ENCODE results near the gene DHX58.

Gene DHX58

GRCh38 chr17:42136654-42137051 lies 24.1 kb upstream of the DHX58 start:
- Histone ChIP-seq H3K4me1 (ENCODE audit: control insufficient read depth, insufficient read depth, low read length) (peaks cover 10% of the 10 kb centered on the region), H3K4me3 (ENCODE audit: low read length) (peak overlapping the region; percentile 12), H3K36me3 (ENCODE audit: control insufficient read depth, insufficient read depth, low read length) (peaks cover 5% of the 10 kb centered on the region), H3K27me3 (ENCODE audit: control insufficient read depth, insufficient read depth, low read length) (no peaks in the 10 kb centered on the region), H3K9ac (ENCODE audit: low read length) (no peak overlapping the region), H3K27ac (ENCODE audit: low read depth, low read length) (no peak overlapping the region)

DNA sequence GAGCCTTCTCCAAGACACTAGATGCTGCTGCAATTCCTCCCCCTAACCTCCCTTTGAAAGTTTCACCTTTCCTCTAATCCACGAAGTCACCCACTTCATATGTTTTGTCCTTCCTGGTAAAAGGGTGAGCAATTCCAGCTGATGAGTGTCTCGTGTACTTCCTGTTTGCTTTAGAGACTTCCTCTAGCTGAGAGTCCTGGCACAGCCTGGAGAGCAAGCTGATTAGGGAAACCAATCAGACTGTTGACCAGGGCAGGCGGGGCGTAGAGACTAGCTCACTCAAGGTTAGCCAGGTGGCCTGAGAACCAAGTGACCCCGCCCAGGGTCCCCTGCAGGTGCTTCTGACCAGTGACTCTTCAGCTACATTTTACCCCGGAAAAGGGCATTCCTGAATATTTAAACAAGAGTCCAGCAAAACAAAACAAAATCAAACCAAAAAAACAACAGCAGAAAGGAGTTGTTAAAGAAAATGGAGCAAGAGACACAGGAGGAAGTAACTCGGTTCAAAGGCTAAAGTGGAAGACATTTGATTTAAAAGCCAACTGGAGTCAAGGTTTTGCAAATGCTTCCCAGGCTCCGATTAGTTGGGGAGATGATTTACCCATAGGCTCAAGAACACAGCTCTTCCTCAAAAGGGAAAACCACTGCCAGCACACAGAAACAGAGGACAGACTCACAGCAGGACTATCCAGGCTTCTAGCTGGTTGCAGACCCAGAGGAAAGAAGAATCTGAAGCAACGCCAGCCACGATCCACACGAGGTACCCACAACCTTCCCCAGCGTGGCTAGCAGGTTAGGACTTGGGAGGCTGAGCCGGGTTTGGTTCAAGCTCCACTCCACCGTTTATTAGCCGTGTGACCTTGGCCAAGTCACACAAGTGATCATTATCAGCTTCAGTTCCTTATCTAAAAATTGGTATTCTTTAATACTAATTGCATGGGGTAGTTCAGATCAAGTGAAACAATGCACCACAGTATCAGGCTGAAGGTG lies 23.4 kb upstream of the DHX58 start:
- Histone ChIP-seq H3K27me3 (ENCODE audit: control insufficient read depth, insufficient read depth, low read length) (no peaks in the 10 kb centered on the region), H3K36me3 (ENCODE audit: control insufficient read depth, insufficient read depth, low read length) (no peaks in the 10 kb centered on the region), H3K27ac (ENCODE audit: low read depth, low read length) (peak overlapping the region; percentile 6), H3K4me1 (ENCODE audit: control insufficient read depth, insufficient read depth, low read length) (peaks cover 10% of the 10 kb centered on the region), H3K4me3 (ENCODE audit: low read length) (peak overlapping the region; percentile 12), H3K9ac (ENCODE audit: low read length) (no peak overlapping the region)

- no peak overlapping the region for H3K9ac ChIP-seq (ENCODE audit: low read length)
- H3K4me3 ChIP-seq (ENCODE audit: low read length) = no peak overlapping the region
- H3K27me3 ChIP-seq (ENCODE audit: control insufficient read depth, insufficient read depth, low read length) = no peaks in the 10 kb centered on the region
- no peak overlapping the region for H3K27ac ChIP-seq (ENCODE audit: low read depth, low read length)
- H3K4me1 ChIP-seq (ENCODE audit: control insufficient read depth, insufficient read depth, low read length) = peaks cover 10% of the 10 kb centered on the region
- no peaks in the 10 kb centered on the region for H3K36me3 ChIP-seq (ENCODE audit: control insufficient read depth, insufficient read depth, low read length)
These were observed 22.6 kb upstream of the DHX58 start for GRCh38 chr17:42135151-42135550.

GRCh38 chr17:42133461-42134041 lies 21.0 kb upstream of the DHX58 start:
- H3K4me3 ChIP-seq (ENCODE audit: low read length) = no peak overlapping the region
- peaks cover 13% of the 10 kb centered on the region for H3K36me3 ChIP-seq (ENCODE audit: control insufficient read depth, insufficient read depth, low read length)
- H3K9ac ChIP-seq (ENCODE audit: low read length) = no peak overlapping the region
- H3K27me3 ChIP-seq (ENCODE audit: control insufficient read depth, insufficient read depth, low read length) = no peaks in the 10 kb centered on the region
- no peak overlapping the region for H3K27ac ChIP-seq (ENCODE audit: low read depth, low read length)
- H3K4me1 ChIP-seq (ENCODE audit: control insufficient read depth, insufficient read depth, low read length) = peaks cover 4% of the 10 kb centered on the region

GRCh38 chr17:42132941-42133340 lies 20.4 kb upstream of the DHX58 start:
- Histone ChIP-seq H3K27me3 (ENCODE audit: control insufficient read depth, insufficient read depth, low read length) (no peaks in the 10 kb centered on the region), H3K27ac (ENCODE audit: low read depth, low read length) (no peak overlapping the region), H3K9ac (ENCODE audit: low read length) (no peak overlapping the region), H3K4me1 (ENCODE audit: control insufficient read depth, insufficient read depth, low read length) (no peaks in the 10 kb centered on the region), H3K36me3 (ENCODE audit: control insufficient read depth, insufficient read depth, low read length) (peaks cover 15% of the 10 kb centered on the region), H3K4me3 (ENCODE audit: low read length) (no peak overlapping the region)

DNA sequence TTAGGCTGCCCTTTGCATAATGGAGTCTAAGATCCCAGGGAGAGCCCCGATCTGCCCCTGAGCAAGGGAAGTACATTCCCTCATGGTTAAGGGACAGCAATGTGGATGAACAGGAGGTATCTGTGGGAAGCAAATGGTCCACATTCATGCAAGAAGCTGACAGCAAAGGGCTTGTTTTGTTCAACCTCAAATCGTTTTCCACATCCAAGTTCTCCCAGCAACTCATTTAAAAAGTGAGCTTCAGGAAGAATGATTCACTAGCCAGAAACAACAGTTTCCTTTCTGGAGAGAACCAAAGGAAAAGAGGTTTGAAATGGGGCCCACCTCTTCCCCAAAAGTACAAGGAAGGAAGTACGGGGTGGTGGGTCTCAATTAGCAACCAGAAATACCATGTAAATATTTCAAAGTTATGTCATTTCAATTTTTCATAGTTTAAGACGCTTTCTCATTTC lies 19.5 kb upstream of the DHX58 start:
- Histone ChIP-seq H3K9ac (ENCODE audit: low read length) (no peak overlapping the region), H3K4me1 (ENCODE audit: control insufficient read depth, insufficient read depth, low read length) (no peaks in the 10 kb centered on the region)

GRCh38 chr17:42131232-42131631 lies 18.7 kb upstream of the DHX58 start:
- Histone ChIP-seq H3K9ac (ENCODE audit: low read length) (no peak overlapping the region), H3K4me1 (ENCODE audit: control insufficient read depth, insufficient read depth, low read length) (no peaks in the 10 kb centered on the region), H3K27ac (ENCODE audit: low read depth, low read length) (peak overlapping the region; percentile 20), H3K27me3 (ENCODE audit: control insufficient read depth, insufficient read depth, low read length) (no peaks in the 10 kb centered on the region), H3K4me3 (ENCODE audit: low read length) (no peak overlapping the region), H3K36me3 (ENCODE audit: control insufficient read depth, insufficient read depth, low read length) (peaks cover 22% of the 10 kb centered on the region)

More for the DNA sequence above, 19.5 kb upstream of the DHX58 start:
- Histone ChIP-seq H3K27ac (ENCODE audit: low read depth, low read length) (no peak overlapping the region), H3K4me3 (ENCODE audit: low read length) (no peak overlapping the region), H3K36me3 (ENCODE audit: control insufficient read depth, insufficient read depth, low read length) (peaks cover 22% of the 10 kb centered on the region), H3K27me3 (ENCODE audit: control insufficient read depth, insufficient read depth, low read length) (no peaks in the 10 kb centered on the region)

- peak overlapping the region; percentile 20 for H3K27ac ChIP-seq (ENCODE audit: low read depth, low read length)
- H3K4me1 ChIP-seq (ENCODE audit: control insufficient read depth, insufficient read depth, low read length) = no peaks in the 10 kb centered on the region
- peaks cover 22% of the 10 kb centered on the region for H3K36me3 ChIP-seq (ENCODE audit: control insufficient read depth, insufficient read depth, low read length)
- H3K27me3 ChIP-seq (ENCODE audit: control insufficient read depth, insufficient read depth, low read length) = no peaks in the 10 kb centered on the region
- H3K9ac ChIP-seq (ENCODE audit: low read length) = no peak overlapping the region
- no peak overlapping the region for H3K4me3 ChIP-seq (ENCODE audit: low read length)
These were observed 17.9 kb upstream of the DHX58 start for GRCh38 chr17:42130310-42130936.

GRCh38 chr17:42129109-42129837 lies 16.8 kb upstream of the DHX58 start:
- H3K4me1 ChIP-seq (ENCODE audit: control insufficient read depth, insufficient read depth, low read length) = no peaks in the 10 kb centered on the region
- no peaks in the 10 kb centered on the region for H3K27me3 ChIP-seq (ENCODE audit: control insufficient read depth, insufficient read depth, low read length)
- H3K36me3 ChIP-seq (ENCODE audit: control insufficient read depth, insufficient read depth, low read length) = peaks cover 27% of the 10 kb centered on the region
- H3K27ac ChIP-seq (ENCODE audit: low read depth, low read length) = peak overlapping the region; percentile 33
- no peak overlapping the region for H3K9ac ChIP-seq (ENCODE audit: low read length)
- H3K4me3 ChIP-seq (ENCODE audit: low read length) = no peak overlapping the region

GRCh38 chr17:42127414-42127813 lies 14.9 kb upstream of the DHX58 start:
- Histone ChIP-seq H3K4me1 (ENCODE audit: control insufficient read depth, insufficient read depth, low read length) (no peaks in the 10 kb centered on the region), H3K9ac (ENCODE audit: low read length) (no peak overlapping the region), H3K4me3 (ENCODE audit: low read length) (no peak overlapping the region), H3K36me3 (ENCODE audit: control insufficient read depth, insufficient read depth, low read length) (peaks cover 27% of the 10 kb centered on the region), H3K27ac (ENCODE audit: low read depth, low read length) (no peak overlapping the region), H3K27me3 (ENCODE audit: control insufficient read depth, insufficient read depth, low read length) (no peaks in the 10 kb centered on the region)

DNA sequence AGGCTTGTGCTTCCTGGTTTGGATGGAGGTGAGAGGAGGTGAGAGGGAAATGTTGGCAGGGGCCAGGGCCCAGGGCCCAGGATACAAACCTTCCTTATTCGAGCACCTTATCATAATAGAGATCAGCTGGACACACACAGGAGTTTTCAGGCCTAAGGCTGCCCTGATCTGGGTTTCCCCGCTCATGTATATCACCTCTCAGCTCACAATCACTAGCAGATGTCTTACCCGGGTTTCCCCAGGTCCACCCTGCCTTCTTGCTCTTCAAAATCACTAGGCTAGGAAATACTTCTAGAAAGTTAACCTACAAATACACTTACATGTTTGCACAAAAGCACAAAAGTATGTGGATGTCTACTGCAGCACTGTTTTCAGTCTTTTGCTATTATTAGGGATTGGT lies 14.3 kb upstream of the DHX58 start:
- Histone ChIP-seq H3K4me1 (ENCODE audit: control insufficient read depth, insufficient read depth, low read length) (no peaks in the 10 kb centered on the region), H3K9ac (ENCODE audit: low read length) (no peak overlapping the region), H3K27me3 (ENCODE audit: control insufficient read depth, insufficient read depth, low read length) (no peaks in the 10 kb centered on the region), H3K4me3 (ENCODE audit: low read length) (no peak overlapping the region), H3K27ac (ENCODE audit: low read depth, low read length) (no peak overlapping the region), H3K36me3 (ENCODE audit: control insufficient read depth, insufficient read depth, low read length) (peaks cover 27% of the 10 kb centered on the region)

- Histone ChIP-seq H3K36me3 (ENCODE audit: control insufficient read depth, insufficient read depth, low read length) (peaks cover 27% of the 10 kb centered on the region), H3K27ac (ENCODE audit: low read depth, low read length) (no peak overlapping the region), H3K4me3 (ENCODE audit: low read length) (no peak overlapping the region), H3K27me3 (ENCODE audit: control insufficient read depth, insufficient read depth, low read length) (no peaks in the 10 kb centered on the region), H3K9ac (ENCODE audit: low read length) (no peak overlapping the region), H3K4me1 (ENCODE audit: control insufficient read depth, insufficient read depth, low read length) (no peaks in the 10 kb centered on the region)
These were observed 13.1 kb upstream of the DHX58 start for GRCh38 chr17:42125565-42125964.

Data from rectal smooth muscle tissue (tissue), 1 donor.